GM18858 (cell line): ENCODE results near the gene SAMHD1.
"Not testable (repeated sequence)": the region's sequence is repeated elsewhere in the genome, so short reads cannot be mapped to it uniquely, and the experiment has no call there.

Source experiments
- ATAC-seq: cut with Tn5 transposase; IDR thresholded peaks from one replicate; pipeline ENCODE4 v1.9.1; 2021; ENCODE audit not compliant: unreplicated experiment

The SAMHD1 gene

DNA sequence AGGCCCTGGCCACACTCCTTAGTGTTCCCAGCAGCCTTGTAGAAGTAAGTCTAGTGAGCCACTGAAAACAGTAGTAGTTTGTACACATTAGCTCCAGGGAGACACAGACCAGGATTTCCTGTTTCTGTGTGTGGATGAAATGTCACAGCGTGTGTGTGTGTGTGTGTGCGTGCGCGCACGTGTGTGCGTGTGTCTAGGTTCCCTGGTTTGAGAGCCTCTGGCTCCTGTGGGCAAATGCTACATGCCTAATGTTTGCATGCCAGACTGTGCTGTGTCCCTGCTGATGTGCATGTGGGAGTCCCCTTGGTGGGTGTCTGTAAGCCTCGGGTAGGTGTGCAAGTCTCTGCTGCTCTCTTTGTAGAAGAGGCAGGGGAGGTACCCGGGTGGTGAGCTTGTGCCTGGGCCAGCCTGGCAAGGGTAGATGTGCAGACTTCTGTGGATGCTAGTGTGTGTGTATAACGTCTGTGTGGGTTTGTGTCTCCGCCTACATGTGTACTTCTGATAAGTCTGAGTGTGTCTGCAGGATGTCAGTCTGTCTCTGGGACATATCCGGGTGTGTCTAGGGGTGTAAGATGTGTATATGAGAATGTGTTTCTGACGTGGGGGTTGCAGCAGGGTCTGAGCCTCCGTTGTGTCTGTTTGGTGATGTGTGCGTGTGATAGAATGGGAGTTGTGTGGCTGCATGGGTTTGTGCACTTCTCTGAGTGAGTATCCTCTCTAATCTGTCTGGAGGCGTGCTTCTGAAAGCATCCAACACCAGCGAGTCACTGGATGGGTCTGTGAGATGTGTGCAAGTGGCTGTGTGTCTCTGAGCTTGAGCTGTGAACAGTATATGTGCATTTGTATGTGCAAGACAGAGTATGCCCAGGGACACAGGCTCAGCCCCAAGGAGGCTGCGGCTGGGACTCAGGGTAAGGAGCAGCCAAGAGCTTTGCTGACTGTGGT lies 94.5 kb downstream of the SAMHD1 start:
- no peak for ATAC-seq

DNA sequence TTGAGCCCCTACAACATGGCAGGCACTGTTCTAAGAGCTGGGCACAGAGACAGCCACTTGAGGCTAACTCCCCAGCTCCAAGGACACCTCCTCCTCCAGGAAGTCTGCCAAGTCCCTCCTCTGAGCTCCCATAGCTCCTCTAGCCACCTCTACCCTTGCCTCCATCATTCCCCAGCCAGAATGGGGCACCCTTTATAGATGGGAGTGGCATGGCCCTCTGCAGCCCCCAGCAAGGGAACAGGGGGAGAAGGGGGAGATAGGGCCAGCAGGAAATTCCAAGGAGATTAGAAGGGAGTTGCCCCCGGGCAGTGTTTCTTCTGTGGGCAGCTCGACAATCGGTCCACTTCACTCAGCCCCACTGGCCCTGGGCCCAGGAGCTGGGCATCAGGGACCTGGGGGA lies 95.3 kb downstream of the SAMHD1 start:
- ATAC-seq = no peak

DNA sequence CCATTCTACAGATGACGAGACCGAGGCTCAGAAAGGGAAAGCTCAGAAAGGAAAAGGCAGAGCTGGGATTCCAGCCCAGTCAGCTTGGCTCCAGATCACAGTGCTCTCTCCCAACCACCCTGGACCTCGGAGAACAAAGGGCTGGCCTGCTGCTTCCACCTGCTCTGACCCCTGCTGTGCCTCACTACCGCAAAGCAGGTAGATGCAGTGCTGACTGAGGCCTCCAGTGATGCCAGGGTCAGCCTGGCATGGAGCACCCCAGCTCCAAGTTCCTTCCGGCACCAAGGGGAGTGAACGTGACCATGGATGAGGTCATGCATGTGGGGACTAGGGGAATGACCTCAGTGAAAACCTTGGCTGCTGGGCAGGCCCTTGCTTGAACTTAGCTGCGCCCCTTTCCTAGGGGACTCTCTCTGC lies 96.3 kb downstream of the SAMHD1 start:
- no peak for ATAC-seq

DNA sequence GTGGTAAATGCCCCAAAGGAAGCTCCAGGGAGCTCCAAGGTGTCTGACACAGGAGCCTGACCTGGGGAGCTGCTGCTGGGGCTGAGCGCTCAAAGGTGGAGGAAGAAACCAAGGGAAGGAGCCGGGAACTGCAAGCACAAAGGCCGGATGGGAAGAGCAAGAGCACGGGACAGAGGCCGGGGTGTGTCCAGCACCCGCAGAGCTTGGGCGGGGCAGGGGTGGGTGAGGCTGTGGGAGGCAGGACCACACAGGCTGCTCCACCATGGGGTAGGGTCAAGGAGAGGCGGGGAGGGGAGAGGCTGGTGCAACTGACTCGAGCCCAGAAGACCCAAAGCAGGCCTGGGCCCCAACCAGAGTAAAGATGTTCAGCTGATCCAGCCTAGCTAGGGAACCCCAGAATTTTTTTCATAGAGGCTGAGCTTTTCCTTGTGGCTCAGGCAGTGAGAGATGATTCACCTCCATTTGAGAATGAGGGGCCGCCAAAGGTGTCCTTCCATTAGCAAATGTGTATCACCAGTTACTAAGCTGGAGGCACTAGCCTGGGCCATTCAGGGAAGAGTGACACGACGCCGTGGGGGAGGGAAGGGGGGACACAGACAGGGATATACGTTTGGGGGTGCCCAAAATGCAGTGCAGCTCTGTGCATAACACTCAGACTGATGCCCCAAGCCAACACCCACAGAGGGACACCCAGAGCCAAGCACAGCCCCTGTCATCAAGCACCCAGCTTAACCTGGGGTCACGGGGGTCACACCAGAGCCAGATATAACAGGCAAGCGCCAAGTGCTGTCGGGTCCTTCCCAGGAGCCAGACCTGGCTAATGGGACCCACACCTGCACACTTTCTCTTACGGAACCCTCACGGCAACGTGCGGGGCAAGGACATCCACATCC lies 96.9 kb downstream of the SAMHD1 start:
- no peak for ATAC-seq

DNA sequence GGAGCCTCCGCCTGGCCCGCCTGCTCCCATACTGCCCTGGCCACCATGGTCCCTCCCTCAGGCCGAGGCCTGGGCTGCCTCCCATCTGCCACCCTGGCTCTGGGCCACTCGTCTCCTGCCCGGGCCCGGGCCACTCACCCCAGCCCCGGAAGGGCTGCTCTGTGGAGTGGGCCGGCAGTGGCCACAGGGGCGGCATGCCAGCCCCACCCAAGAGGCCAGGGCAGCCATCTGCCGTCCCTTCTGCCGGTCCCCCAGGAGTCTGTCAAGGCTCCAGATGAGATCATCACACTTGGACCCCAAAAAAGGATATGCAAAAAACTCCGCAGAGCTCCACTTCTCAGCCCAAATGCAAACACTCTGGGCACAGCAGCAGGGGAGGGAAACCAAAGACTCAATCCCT lies 99.3 kb downstream of the SAMHD1 start:
- no peak for ATAC-seq

DNA sequence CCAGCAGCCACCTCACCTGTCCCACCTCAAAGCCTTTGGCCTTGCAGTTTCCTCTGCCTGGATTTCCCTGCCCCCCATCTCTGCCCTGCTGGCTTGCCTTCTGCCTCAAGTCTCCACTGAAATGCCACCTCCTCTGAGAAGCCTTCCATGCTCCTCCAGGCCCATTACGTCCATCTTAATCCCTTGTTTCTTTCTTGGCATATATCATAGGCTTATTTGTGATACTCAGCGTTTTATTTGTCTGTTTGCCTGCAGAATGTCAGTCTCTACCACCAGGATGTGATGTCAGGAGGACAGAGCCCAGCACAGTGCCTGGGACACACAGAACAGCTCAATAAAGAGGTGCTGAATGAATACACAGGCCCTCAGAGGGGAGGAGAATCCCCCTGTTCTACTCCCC lies 100.0 kb downstream of the SAMHD1 start:
- no peak for ATAC-seq

DNA sequence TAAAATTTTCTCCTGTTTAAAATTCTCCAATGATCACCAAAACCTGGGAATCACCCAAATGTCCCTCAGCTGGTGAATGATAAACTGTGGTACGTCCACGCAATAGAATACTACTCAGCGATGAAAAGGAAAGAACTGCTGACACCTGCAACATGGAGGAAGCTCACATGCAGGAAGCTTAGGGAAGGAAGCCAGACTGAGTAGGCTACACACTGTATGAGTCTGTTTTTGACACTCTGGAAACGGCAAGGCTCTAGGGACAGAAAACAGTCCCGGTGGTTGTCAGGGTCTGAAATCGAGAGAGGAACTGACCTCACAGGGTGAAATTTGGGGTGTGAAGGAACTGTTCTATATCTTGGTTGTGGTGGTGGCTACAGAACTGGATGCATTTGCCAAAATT lies 100.7 kb downstream of the SAMHD1 start:
- ATAC-seq = no peak

DNA sequence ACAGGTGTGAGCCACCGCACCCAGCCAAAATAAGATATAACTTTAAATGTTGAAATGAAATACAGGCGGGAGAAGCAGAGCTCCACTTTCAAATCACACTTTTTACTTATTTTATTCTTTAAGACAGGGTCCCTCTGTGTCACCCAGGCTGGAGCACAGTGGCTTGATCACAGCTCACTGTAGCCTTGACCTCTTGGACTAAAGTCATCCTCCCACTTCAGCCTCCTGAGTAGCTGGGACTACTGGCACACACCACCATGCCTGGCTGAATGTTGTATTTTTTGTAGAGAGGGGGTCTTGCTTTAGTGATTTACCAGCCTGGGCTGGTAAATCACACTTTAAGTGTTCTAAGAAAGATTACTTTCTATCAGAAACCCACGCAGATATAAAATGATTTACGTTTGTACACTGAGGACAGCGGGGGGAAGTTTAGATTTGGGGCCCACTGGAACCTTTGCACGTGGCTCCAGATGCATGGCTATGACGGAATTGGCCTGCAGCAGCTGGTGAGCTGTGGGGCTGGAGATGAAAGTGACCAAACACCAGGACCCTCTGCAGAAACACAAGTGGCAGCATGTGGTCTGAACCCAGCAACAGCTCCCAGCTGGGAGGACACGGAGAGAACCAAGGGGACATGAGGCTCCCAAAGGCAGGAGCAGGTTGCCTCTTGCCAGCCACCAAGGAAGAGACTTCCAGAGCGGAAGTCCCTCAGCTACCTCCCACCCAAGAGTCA lies 102.0 kb downstream of the SAMHD1 start:
- no peak for ATAC-seq

DNA sequence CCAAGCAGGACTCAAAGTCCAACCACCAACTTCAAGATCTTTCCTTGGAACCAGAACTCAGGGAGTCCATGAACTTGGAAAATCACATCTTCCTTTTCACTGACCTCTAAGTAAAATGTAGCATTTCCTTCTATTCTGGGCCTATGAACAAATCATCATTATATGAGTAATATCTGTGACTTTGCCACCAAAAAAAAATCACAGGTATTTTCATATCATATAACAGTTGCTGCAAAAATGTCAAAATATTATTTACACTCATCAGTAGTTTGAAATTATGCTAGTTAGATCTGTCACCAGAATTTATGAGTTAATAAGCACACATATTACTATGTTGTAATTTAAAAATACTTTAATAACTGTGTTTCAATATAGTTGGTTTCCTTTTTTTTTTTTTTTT lies 102.8 kb downstream of the SAMHD1 start:
- ATAC-seq = no peak

DNA sequence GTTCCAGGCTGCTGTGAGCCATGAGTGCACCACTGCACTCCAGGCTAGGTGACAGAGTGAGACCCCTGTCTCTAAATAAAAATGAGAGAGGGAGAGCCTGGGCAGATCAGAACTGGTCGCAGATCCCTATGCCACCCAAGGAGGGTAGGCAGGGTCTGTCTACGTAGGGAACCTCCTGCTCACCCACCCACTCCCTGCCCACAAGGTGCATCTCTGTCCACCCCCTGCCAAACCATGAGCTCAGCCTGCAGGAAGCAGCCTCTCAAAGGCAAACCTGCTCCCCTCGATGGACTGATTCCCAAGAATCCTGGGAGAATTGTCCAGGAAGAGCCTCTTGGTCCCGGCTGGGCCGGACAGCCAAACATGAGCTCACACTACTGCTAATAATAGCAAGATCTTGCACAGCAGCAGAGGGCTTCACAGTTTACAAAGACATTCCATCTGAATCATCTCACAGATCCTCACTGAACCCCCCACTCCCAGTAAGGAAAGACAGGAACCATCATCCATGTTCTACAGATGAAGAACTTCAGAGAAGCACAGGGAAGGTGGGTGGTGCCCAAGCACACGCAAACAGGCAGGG lies 103.3 kb downstream of the SAMHD1 start:
- no peak for ATAC-seq

DNA sequence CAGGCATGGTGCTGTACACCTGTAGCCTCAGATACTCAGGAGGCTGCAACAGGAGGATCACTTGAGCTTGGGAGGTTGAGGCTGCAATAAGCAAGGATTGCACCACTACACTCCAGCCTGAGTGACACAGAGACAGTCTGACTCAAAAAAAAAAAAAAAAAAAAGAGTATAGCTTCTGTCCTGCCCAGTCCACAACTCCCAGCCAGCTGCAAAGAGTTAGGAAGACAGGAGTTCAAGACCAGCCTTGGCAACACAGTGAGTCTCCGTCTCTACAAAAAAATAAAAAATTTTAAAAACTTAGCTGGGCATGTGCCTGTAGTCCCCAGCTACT lies 103.8 kb downstream of the SAMHD1 start:
- ATAC-seq = no peak

DNA sequence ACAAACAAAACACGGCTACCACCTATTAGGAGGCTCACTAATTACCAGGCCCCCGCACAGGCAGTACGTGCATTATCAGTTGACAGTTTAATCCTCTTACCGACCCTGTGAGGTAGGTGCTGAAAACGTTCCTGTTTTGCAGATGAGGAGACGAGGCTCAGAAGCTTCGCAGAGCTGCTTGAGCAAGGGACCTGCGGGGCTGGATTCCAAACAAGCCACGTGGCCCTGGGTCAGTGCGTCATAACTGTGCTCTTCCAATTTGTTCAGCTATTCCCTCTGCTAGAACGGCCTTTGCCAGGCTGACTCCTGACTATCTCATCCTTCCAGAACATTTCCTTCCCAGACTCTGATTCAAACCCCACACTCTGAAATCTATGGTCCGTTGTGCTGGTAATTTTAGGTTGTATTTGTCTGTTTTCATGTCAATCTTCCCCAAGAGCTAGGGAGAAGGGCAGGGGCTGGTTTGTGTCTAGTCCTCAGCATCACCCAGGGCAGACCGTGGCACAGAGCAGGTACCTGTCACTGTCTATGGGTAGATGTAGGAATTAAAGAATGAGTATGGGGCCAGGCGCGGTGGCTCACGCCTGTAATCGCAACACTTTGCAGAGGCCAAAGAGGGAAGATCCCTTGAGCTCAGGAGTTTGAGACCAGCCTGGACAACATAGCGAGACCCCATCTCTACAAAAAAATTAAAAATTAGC lies 104.3 kb downstream of the SAMHD1 start:
- no peak for ATAC-seq

DNA sequence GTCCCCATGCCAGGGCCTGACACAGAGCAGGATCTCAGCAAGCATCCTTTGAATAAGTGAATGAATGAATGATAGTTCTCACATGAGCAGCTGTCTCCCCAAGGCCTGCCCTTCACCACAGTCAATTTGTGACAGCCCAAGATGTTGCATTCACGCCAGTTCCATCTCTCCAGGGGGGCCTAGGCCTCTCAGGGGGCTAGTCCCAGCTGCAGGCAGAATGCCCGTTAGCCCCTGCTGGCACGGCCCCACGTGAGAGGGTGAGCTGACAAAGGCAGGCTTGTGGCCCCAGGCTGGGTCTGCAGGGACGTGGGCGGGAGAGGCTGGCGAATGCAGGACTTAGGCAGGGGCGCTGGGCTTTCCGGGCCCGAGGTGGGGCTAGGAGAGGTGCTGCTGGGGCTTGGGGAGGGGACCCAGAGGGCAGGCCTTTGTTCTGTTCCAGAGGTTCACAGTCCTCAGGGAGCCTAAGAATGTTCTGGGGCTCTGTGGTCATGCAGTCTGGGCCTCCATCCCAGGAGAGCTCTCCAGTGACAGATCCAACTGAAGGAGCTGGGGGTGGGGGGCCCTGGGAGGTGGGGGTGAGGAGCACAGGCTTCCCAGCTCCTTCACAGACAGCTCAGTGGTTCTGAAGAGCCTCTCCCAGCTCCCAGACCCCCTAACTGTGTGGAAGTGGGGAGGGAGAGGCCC lies 106.1 kb downstream of the SAMHD1 start:
- no peak for ATAC-seq

DNA sequence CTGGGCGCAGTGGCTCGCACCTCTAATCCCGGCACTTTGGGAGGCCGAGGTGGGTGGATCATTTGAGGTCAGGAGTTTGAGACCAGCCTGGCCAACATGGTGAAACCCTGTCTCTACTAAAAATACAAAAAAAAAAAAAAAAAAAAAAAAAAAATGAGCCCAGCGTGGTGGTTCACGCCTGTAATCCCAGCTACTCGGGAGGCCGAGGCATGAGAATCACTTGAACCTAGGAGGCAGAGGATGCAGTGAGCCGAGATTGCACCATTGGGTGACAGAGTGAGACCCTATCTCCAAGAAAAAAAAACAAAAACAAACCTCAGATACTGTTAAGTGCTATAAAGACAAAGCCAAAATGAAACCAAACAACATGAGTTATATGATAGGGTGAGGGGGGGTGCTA lies 110.5 kb downstream of the SAMHD1 start:
- not testable (repeated sequence) for ATAC-seq
